ENCODE data around the gene POLR3B. TPM values are rescaled to one million over a fixed set of nuclear protein-coding genes. Genes with fewer than 3 reads are reported as not detected.

POLR3B gene
- total RNA-seq, 1 experiment from 2014 or later = 14.8 TPM

- no peaks in the 10 kb centered on the region for H3K9me3 ChIP-seq (ENCODE audit: low read depth, low read length, poor library complexity, severe bottlenecking)
- H3K4me1 ChIP-seq (ENCODE audit: insufficient read depth, low read length, poor library complexity, severe bottlenecking) = peaks cover 5% of the 10 kb centered on the region
- H3K27ac ChIP-seq (ENCODE audit: low read depth, low read length, poor library complexity, severe bottlenecking) = no peak overlapping the region
- no peak overlapping the region for H3K4me3 ChIP-seq (ENCODE audit: low read depth, low read length, poor library complexity, severe bottlenecking)
- no peak for DNase-seq (ENCODE audit: low spot score)
- ChIA-PET CTCF (no interaction called here), POLR2A (ENCODE audit: low non-redundant PET) (no interaction called here)
- intact Hi-C loops (cut with micrococcal nuclease; ENCODE audit: unreplicated experiment) = no loop called here
- TF ChIP-seq CTCF (conservative IDR thresholded peaks at IDR 0.05; ENCODE audit: low read depth, low read length) (no peak), EZH2 (IDR thresholded peaks at IDR 0.05; ENCODE audit: borderline replicate concordance, low read depth, low read length, poor library complexity, severe bottlenecking) (no peak)
- H3K27me3 ChIP-seq (replicated peaks; ENCODE audit: insufficient read depth, low read depth, low read length, poor library complexity) = no peaks in the 10 kb centered on the region
- BruUV-seq (replicated peaks) = no TSS peak
- H3K36me3 ChIP-seq (ENCODE audit: insufficient read depth, low read length, poor library complexity, severe bottlenecking) = no peaks in the 10 kb centered on the region
Measured at GRCh38 chr12:106362971-106363370, 5.4 kb downstream of the POLR3B start.

GRCh38 chr12:106364261-106364660 lies 6.7 kb downstream of the POLR3B start:
- TF ChIP-seq EZH2 (IDR thresholded peaks at IDR 0.05; ENCODE audit: borderline replicate concordance, low read depth, low read length, poor library complexity, severe bottlenecking) (no peak), CTCF (conservative IDR thresholded peaks at IDR 0.05; ENCODE audit: low read depth, low read length) (no peak)
- Histone ChIP-seq H3K9me3 (ENCODE audit: low read depth, low read length, poor library complexity, severe bottlenecking) (no peaks in the 10 kb centered on the region), H3K4me3 (ENCODE audit: low read depth, low read length, poor library complexity, severe bottlenecking) (no peak overlapping the region), H3K36me3 (ENCODE audit: insufficient read depth, low read length, poor library complexity, severe bottlenecking) (no peaks in the 10 kb centered on the region), H3K27ac (ENCODE audit: low read depth, low read length, poor library complexity, severe bottlenecking) (no peak overlapping the region), H3K4me1 (ENCODE audit: insufficient read depth, low read length, poor library complexity, severe bottlenecking) (no peaks in the 10 kb centered on the region), H3K27me3 (replicated peaks; ENCODE audit: insufficient read depth, low read depth, low read length, poor library complexity) (no peaks in the 10 kb centered on the region)
- ChIA-PET POLR2A (ENCODE audit: low non-redundant PET) (no interaction called here), CTCF (no interaction called here)
- intact Hi-C loops (cut with micrococcal nuclease; ENCODE audit: unreplicated experiment) = no loop called here
- no peak for DNase-seq (ENCODE audit: low spot score)
- no TSS peak for BruUV-seq (replicated peaks)

- Histone ChIP-seq H3K4me1 (ENCODE audit: insufficient read depth, low read length, poor library complexity, severe bottlenecking) (no peaks in the 10 kb centered on the region), H3K36me3 (ENCODE audit: insufficient read depth, low read length, poor library complexity, severe bottlenecking) (no peaks in the 10 kb centered on the region), H3K27ac (ENCODE audit: low read depth, low read length, poor library complexity, severe bottlenecking) (no peak overlapping the region), H3K9me3 (ENCODE audit: low read depth, low read length, poor library complexity, severe bottlenecking) (no peaks in the 10 kb centered on the region), H3K27me3 (replicated peaks; ENCODE audit: insufficient read depth, low read depth, low read length, poor library complexity) (no peaks in the 10 kb centered on the region), H3K4me3 (ENCODE audit: low read depth, low read length, poor library complexity, severe bottlenecking) (no peak overlapping the region)
- POLR2A ChIA-PET (ENCODE audit: low non-redundant PET) = no interaction called here
- TF ChIP-seq EZH2 (IDR thresholded peaks at IDR 0.05; ENCODE audit: borderline replicate concordance, low read depth, low read length, poor library complexity, severe bottlenecking) = no peak
- no peak for TF ChIP-seq CTCF (conservative IDR thresholded peaks at IDR 0.05; ENCODE audit: low read depth, low read length)
- intact Hi-C loops (cut with micrococcal nuclease; ENCODE audit: unreplicated experiment) = no loop called here
- BruUV-seq (replicated peaks) = no TSS peak
- no peak for DNase-seq (ENCODE audit: low spot score)
- CTCF ChIA-PET = no interaction called here
Measured at GRCh38 chr12:106369624-106370346, 12.2 kb downstream of the POLR3B start.
